Measurements from ENCODE around the gene ZBED6.

GRCh38 chr1:203818399-203818798, 23.0 kb downstream of the ZBED6 start:
- TF ChIP-seq CTCF (IDR thresholded peaks at IDR 0.05) (no peak), POLR2A (IDR thresholded peaks at IDR 0.05) (no peak)

Data from heart left ventricle (tissue), 13 donors.